Embryonic facial prominence (tissue), 1 donor: Measurements from ENCODE around the gene SDC3.

Source experiments
- DNase-seq: peaks from one replicate; pipeline ENCODE4 v3.0.0-alpha.2; 2016; ENCODE audit errors: extremely low spot score

Gene SDC3

DNA sequence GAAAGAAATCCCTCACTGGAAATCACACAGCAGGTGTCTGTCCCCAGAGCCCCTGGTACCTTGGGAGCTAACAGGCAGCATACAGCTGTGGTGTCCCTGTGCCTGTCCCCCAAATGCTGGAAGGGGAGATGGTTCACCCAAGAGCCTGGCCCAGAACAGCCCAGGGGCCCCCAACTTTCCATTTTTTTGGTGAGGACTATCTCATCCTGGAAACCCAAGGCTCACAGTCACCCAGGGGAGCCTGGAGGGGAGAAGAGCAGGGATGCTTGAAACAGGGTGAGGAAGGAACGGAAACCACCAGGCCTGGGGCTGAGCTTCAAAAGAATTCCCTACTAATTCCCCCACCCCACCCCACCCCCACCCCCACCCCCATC, 3.6 kb downstream of the SDC3 start:
- no peak for DNase-seq

DNA sequence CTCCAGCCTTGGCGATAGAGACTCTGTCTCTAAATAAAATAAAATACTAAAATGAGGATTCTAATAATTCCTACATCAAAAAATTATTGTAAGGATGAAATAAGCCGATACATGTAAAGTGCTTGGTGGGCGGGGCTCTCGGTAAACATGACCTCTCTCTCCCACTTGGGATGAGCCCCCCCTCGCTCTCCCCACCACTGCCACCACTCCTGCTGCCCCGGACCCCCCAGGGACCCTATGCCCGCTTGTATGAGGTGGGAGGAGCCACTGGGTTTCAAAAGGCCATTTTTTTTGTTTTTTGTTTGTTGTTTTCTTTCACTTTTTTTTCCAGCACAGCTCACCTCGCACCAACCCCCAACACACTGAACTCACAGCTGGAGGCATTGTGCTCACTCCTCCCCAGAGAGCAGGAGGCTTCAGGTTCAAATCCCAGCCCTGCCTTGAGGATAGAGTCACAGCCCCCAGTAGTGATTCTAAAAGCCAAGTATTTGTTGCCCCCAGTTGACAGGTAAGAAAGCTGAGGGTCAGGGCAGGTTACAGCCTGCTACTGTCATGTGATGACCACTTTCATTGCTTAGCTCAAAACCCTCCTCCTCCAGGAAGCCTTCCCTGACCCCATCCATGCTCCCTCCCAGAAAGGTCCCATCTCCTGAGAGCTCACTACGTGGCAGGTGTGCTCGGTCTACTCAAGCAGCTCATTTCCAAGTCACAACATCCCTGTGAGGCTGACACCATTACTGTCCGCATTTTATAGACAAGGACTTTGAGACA, 4.2 kb downstream of the SDC3 start:
- no peak for DNase-seq

DNA sequence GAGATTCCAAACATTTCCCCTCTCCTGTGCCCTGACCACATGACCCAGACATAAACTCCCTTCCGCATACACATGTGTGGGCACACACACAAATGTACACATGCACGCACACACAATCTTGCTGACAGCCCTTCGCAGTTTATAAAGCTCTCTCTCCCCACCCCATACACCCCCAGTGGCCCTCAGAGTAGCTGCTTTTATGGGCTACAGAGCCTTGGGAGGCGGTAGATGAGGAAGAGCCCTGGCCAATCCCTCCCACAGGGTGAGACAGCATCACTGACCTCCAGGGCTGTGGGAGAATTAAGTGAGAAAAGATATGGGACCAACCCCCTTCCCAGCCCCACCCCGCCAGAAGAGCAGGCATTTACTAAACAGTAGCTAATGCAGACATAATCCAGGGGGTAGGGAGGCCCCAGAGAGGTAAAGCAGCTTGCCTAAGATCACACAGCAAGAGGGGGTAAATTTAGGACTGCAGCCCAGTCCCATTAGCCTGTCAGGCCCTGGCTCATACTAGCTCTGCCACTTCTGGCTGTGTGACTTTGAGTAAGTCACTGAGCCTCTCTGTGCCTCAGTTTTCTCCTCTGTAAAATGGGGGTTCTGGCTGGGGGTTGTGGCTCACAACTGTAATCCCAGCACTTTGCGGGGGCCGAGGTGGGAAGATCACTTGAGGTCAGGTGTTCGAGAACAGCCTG, 5.1 kb downstream of the SDC3 start:
- DNase-seq, result no peak

DNA sequence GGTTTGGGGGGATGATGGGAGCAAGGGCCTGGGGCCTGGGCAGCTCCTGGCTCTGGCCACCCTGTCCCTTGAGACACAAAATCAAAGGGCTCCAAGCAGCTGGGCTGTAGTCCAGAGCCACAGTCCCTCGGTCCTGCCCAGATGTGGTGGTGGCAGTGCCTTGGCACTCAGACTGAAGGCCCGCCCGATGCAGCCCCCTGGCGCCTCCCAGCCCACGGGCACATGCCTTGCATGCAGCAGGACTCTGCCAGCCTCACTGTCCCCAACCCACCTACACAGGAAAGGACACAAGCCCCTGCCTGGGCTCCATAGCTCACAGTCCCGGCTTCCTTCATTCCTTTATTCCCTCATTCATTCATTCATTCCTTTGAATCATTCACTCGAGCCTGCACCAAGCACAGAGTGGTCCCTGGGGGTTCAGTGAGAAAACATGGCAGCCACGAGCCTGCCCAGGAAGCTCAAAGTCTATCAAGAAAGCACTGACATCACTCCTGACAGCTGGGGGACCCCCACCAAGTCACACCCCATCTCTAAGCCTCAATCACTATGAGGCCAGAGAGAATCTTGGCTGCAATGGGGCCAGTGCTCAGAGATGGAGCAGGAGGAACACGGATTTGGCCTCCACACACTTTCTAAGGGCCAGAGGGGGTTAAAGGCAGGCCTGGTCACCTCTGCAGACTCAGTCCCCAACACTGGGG, 5.8 kb downstream of the SDC3 start:
- no peak for DNase-seq

DNA sequence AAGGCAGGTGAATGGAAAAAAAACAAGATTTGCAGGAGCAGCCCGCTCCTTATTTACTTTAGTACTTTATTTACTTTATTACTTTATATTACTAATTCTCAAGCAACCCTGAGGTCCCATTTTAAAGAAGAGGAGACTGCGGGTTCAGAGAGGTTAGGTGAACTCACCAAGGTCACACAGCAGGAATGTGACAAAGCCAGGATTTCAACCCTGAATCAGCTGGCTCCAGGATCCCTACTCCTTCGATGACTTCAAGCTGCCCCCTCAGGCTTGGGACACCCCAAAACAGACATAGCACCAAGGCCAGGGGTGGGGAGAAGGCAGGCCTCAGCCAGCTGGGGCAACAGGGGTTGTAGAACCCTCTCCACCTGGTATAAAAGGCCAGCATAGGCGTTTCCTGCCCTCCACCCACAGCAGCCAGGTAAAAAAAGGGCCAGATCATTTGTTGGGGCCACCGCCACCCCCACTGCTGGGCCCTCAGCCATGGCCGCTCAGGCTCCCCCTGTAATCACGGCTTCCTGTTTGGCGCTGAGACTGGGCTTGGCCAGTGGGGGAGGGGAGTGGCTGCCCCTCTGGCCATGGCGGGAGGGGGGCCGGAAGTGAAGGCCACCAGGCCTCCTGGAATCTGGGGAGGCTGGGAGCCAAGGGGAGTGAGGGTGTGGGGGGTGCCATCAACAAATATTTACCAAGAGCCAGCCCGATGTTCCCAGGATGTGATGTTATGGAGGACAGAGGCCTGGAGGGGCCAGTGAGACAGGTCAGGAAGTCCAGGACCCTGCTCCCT, 6.6 kb downstream of the SDC3 start:
- DNase-seq, result no peak

DNA sequence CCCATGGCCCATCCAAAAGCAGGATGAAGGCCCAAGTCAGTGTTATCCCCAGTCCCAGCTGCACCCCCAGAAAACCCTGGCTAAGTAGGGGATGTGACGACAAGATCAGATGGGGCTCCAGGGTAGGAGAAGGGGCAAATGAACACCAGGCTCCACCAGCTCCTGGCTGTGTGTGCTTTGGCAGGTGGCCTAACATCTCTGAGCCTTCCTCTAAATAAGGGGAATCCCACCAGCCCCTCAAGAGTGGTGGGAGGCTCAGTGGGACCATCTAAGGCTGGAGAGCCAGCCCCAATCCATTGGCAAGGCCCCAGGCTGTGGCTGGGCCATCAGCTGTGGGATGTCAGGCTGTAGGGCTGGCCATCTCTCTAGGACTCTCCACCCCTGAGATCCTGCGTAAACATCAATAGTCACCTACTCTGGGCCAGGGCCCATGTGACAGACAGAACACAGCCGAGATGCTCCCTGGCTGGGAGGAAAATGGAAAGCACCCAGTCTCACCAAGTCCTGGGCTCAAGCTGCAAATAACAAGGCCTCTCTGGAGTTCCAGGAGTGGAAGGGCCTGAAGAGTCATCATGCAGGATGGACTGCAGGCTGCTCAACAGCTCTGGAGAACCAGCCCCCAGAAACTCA, 7.5 kb downstream of the SDC3 start:
- DNase-seq, result no peak

DNA sequence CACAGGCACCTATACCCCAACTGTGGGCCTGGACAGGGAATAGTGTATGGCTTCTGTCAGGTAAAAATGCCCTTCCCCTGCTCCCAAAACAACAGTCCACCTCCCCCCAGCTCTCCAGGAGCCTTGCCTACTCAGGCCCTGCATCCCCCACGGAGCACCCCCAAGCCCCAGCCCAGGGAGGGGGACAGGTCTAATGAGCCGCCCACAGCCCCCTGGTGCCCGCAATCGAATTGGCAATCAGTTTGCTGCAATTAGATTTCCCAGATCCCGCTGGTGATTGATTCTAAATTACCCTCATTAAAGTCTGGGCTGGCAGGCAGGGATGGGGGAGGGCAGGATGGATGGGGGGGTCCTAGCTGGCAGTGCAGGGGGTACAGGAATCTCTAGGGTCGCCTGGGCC, 8.1 kb downstream of the SDC3 start:
- DNase-seq, result no peak

DNA sequence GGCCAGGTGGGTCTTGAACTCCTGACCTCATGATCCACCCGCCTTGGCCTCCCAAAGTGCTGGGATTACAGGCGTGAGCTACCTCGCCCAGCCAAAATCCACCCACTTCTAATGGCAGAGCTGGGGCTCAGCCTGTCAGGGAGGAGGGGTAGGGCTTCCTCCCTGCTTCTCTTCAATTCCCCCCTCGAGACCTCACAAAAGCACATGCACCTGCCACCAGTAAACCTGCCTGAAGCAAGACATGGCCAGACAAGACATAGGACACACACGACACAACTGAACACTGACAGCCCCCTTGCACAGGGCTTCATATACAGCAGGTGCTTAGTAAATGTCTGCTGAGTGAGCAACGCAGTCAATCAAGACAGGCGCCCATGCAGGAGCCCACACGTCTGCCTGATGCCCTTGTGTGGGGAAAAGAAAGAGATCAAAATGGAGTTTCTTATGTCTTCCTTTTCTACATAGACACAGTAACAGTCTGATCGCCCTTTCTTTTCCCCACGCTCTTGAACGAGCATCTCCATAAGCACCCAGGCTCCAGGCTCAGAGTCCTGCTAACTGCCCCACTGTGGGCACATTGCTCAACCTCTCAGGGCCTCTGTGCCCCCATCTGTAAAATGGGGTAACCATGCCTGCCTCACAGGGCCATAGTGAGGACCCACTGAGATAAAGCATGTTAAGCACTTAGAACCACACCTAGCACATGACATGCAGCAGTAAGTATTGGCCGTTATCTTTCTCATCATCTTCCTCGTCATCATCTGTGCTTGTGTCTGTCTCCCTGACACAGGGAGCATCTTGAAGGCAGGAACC, 8.8 kb downstream of the SDC3 start:
- no peak for DNase-seq

DNA sequence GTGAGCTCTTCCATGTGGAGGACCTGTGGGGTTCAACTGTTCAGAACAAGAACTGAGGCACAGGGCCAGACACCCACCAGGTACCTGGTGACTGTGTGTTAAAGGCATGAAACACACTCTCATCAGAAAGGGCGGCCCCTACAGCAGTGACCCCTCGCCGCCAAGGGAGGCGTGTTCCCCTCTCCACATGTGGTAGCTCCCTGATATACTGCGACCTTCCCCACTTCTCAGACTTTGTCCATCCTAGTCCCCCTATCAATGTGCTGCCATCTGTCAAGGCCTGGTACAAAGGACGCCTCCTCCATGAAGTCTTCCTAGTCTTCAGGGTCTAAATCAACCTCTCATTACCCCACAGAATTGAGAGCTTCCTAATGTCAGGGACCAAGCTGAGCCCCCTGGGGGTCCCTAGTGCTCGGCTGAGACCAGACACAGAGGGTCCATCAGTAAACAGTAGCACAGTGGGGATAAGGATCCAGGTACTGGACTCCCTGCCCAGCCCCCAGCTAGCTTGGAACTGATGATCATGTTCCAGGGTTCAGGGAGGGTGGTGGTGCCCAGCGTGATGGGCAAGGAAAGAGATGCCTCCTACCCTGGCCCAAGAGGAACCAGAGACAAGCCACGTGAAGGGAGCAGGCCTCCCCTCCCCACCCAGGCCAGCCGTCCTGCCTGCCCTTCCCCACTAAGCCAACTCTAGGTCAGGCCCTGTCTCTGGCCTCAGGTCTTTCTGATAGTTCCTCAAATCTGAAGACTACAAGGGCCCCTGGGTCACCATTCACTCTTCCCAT, 10.3 kb downstream of the SDC3 start:
- DNase-seq, result no peak

DNA sequence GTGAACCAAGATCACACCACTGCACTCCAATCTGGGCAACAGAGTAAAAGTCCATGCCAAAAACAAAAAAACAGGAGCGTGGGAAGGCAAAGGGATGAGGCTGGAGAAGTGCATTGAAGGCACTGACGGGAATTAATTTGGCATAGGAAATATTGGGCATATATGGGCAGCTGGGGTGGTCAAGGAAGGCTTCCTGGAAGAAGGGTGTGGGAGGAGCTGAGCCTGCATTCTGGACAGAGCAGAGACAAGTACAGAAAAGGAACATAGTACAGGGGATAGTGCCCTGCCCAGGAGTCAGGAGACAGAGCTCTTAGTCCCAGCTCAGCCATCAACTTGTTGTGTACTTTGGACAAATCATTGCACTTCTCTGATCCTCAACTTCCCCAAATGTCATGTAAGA, 11.7 kb downstream of the SDC3 start:
- no peak for DNase-seq

DNA sequence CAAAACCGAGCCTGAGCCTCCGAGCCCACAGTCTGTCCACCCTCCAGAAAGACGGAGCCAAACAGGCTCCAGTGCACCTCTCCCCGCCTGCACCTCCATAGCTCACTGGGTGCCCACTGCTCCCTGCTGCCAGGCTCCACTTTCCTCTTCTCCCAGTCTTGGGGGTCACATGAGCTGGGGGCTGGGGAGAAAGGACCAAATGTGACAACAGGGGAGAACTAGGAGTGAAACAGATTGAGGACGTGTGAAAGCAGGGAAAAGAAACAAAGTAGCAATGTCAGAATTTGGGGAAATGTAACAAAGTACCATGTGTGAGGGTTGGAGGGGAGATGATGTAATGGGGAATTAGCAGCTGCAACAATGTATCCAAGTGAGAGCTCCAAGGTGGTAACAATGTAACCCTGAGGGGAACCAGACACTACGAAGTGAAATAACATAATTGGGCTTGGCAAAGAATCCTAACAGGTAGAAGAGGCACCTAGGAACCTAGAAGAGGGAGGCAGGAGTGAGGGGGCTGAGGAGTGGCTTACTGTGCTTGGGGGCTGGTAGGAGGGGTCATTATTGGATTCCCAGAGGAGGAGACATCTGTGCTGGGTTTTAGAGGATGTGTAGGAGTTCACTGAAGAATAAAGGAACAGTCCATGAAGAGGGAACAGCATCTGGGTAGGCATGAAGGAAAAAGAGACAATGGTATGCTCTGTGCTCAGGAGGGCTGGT, 12.5 kb downstream of the SDC3 start:
- no peak for DNase-seq

DNA sequence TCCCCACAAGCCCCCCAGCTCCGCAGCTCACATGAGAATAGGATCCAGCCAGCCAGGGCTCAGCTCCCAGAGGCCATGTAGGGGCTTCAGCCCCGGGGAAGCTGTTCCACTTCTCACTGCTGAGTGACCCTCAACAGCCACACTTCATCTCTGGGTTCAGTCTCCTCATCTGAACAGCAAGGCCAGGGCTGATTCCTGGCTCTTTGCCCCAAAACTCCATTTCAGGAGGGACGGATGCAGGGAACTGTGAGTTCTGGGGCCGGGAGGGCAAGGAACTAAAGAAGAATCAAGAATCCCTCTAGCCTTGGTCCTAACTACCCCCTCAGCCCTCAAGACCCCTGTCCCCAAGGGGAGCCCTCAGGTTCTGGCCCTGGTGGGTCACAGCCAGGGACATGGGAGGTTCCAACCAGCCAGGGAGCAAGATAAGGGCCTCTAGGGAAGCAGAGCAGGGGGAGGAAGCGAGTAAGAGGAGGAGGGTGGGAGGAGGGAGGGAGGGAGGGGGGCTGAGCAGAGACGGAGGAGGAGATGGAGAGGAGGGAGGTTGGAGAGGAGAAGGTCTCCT, 13.1 kb downstream of the SDC3 start:
- DNase-seq, result no peak

DNA sequence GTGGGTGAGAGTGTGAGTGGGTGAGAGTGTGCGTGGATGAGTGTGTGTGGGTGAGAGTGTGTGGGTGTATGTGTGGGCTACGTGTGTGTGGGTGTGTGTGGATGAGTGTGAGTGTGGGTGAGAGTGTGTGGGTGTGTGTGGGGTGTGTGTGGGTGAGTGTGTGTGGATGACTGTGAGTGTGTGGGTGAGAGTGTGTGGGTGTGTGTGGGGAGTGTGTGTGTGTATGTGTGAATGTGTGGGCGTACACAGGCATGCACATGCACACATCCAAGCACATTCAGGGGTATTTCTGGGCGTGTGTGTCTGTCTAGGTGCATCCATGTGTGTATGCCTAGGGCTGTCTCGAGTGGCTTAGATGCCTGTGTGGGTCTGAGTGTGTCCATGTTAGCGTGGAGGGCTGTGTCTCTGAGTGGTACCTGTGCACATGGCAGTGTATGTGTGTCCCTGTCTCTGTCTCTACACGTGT, 14.0 kb downstream of the SDC3 start:
- DNase-seq, result no peak

DNA sequence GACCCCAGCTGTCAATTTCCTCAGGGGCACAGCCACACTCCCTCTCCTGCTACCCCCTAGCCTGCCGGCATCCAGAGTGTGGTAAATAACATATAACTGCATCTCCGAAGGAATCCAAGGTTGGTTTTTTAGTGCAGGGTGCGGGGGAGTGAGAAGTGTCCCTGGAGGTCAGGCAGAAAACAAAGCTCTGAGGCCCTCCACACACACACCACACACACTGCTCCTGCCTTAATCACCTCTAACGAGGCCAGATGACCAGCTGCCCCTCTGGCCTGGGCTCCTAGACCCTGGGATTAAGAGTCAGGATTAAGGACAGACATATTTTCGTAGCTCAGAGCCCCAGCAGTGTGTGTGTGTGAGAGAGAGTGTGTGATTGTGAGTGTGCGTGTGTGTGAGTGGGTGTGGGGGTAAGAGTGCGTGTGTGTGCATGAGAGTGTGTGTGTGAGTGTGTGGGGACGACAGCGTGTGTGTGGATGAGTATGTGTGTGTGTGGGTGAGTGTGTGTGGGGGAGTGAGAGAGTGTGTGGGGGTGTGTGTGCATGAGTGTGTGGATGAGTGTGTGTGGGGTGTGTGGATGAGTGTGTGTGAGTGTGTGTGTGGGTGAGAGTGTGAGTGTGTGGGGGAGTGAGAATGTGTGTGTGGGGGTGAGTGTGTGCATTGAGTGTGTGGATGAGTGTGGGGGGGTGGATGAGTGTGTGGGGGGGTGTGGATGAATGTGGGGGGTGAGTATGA, 14.6 kb downstream of the SDC3 start:
- DNase-seq, result no peak

DNA sequence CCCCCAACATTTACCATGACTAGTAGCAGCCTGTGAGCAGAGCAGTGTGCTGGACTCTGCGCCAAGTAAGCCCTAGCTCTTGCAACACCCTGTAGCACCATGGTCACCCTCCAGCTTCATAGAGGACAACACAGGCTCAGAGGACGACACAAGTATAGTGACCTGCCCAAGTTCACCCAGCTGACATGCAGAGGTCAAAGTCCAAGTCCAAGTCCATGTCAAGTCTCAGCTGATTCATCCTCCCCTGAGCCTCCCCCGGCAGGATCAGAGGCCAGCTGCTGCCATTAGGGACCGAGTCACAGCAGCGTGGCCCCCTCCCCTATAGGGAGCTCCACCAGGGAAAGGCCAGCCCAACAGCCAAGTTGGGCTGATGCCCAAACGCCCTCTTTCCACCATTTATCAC, 15.9 kb downstream of the SDC3 start:
- DNase-seq, result no peak

DNA sequence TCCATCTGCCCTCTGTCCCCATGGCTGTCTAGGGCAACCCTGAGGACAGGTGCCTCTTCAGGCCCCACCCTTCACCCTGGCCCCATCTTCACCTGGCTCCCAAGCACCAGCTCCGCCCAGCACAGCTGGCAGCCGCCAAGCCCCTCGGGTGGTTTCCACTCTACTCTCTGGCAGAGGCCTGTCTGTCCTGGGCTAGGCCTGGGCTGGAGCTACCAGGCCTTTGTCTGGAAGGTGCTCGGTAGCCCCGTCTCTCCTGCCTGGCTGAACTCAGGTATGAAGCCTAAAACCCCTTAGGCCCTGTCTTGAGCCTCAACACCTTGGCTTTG, 17.4 kb downstream of the SDC3 start:
- DNase-seq, result no peak

DNA sequence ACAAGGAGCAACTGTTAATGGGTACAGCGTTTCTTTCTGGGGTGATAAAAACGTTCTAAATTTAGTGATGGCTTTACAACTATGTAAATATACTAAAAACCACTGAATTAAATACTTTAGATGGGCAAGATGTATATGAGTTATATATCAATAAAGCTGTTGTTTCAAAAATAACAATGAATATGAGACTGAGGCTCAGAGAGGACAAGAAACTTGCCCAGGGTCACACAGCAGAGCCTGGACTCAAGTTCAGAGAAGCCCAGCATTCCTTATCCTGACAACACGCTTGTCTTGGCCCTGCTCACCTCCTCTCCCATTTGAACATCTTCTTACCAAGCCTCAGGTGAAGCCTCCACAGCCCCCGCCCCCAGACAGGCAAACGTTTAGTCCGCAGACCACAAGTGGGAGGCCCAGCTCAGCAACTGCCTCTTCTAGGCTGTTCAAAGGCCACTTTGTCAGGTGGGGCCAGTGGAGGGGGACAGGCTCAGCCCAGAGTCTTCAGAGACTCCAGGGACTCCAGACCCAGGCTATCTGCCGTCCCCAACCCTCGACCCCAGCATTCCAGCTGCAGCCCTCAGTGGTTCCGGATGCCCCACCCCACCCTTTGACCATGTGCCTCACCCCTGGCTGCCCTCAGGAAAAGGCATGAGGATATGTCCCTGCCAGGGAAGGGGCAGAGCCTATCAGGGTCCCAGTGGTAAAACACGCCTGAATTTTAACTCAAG, 17.9 kb downstream of the SDC3 start:
- no peak for DNase-seq

DNA sequence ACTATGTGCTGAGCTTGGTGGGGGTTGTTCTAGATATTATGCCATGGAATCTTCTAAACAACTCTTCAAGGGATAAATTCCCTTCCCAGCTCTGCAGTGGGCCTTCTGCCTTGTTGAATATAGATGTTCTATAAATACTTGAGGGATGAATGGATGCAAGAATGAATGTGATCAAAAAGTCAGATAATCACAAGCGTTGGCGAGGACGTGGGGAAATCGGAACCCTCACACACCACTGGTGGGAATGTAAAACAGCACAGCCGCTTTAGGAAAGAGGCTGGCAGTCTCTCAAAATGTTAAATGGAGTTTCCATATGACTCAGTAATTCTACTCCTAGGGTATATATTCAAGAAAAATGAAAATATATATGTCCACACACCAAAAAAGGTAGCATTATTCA, 19.0 kb downstream of the SDC3 start:
- DNase-seq, result no peak
